ENCODE measurements around the gene USP6NL. TPM values are rescaled to one million over a fixed set of nuclear protein-coding genes. Genes with fewer than 3 reads are reported as not detected.

Gene USP6NL
- polyA plus RNA-seq, 3 donors, result 5.5 to 7.7 (median 6.7) TPM

DNA sequence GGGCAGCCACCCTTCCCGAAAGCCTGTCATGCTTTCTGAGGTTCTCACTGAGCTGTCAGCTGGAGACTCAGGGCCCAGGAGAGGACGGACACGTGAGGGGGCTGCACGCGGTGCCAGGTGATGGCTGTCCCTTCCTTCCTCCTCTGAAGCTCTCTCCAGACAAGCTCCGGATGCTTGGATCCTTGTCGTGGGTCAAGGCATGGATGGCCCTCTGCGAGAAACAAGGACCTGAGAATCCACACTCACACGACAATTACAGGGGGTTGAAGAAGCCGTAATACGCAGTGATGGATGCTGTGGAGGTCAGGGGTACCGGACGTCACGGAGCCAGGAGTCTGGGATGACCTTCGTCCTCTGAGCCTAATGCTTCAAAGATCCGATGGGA, 170.3 kb downstream of the USP6NL start:
- H3K4me3 Mint-ChIP-seq, result no peak overlapping the region
- no peaks in the 10 kb centered on the region for H3K36me3 Mint-ChIP-seq
- H3K27ac Mint-ChIP-seq, result no peak overlapping the region
- H3K27me3 ChIP-seq (ENCODE audit: control insufficient read depth in 2 of 2, insufficient read depth in 2 of 2, low read length in 2 of 2), result no peaks in the 10 kb centered on the region
- H3K36me3 ChIP-seq (replicated peaks in 1 of 2; ENCODE audit: control insufficient read depth in 1 of 2, insufficient read depth in 2 of 2, low read length in 2 of 2), result no peaks in the 10 kb centered on the region
- intact Hi-C loops (cut with micrococcal nuclease), result no loop called here
- H4K20me1 ChIP-seq (ENCODE audit: insufficient read depth, low read length), result no peaks in the 10 kb centered on the region
- no peak for DNase-seq
- H3K4me1 ChIP-seq (ENCODE audit: control insufficient read depth in 1 of 2, insufficient read depth in 2 of 2, low read length in 2 of 2), result no peaks in the 10 kb centered on the region
- no peak overlapping the region for H3K4me2 ChIP-seq (replicated peaks; ENCODE audit: extremely low read depth, low read length, poor library complexity, severe bottlenecking)
- peaks cover 7% of the 10 kb centered on the region for H3K4me1 Mint-ChIP-seq
- no peak overlapping the region for H3K27ac ChIP-seq (ENCODE audit: low read depth in 1 of 2, low read length in 2 of 2)
- WGBS (ENCODE audit: insufficient coverage), result 94% methylated on average over 10 of the region's 16 CpGs
- no peaks in the 10 kb centered on the region for H3K9me3 Mint-ChIP-seq
- H2AFZ ChIP-seq (ENCODE audit: insufficient read depth, low read depth, low read length, poor library complexity, severe bottlenecking), result no peak overlapping the region
- H3K4me3 ChIP-seq (replicated peaks in 1 of 3; ENCODE audit: low read depth in 2 of 3, low read length in 3 of 3), result no peak overlapping the region
- no peak overlapping the region for H3K9ac ChIP-seq (ENCODE audit: insufficient read depth, low read length, poor library complexity, severe bottlenecking)
- H3K27me3 Mint-ChIP-seq (ENCODE audit: low read depth in 3 of 3), result peaks cover 0 to 6% (median 3%) of the 10 kb centered on the region in 3 donors
- TF ChIP-seq, protein P1, sequence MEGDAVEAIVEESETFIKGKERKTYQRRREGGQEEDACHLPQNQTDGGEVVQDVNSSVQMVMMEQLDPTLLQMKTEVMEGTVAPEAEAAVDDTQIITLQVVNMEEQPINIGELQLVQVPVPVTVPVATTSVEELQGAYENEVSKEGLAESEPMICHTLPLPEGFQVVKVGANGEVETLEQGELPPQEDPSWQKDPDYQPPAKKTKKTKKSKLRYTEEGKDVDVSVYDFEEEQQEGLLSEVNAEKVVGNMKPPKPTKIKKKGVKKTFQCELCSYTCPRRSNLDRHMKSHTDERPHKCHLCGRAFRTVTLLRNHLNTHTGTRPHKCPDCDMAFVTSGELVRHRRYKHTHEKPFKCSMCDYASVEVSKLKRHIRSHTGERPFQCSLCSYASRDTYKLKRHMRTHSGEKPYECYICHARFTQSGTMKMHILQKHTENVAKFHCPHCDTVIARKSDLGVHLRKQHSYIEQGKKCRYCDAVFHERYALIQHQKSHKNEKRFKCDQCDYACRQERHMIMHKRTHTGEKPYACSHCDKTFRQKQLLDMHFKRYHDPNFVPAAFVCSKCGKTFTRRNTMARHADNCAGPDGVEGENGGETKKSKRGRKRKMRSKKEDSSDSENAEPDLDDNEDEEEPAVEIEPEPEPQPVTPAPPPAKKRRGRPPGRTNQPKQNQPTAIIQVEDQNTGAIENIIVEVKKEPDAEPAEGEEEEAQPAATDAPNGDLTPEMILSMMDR (IDR thresholded peaks at IDR 0.05), result no peak
- H3K9me3 ChIP-seq (replicated peaks in 1 of 2; ENCODE audit: control insufficient read depth in 1 of 2, insufficient read depth in 1 of 2, low read length in 2 of 2), result no peaks in the 10 kb centered on the region
- H3K79me2 ChIP-seq (ENCODE audit: insufficient read depth, low read length), result no peaks in the 10 kb centered on the region

DNA sequence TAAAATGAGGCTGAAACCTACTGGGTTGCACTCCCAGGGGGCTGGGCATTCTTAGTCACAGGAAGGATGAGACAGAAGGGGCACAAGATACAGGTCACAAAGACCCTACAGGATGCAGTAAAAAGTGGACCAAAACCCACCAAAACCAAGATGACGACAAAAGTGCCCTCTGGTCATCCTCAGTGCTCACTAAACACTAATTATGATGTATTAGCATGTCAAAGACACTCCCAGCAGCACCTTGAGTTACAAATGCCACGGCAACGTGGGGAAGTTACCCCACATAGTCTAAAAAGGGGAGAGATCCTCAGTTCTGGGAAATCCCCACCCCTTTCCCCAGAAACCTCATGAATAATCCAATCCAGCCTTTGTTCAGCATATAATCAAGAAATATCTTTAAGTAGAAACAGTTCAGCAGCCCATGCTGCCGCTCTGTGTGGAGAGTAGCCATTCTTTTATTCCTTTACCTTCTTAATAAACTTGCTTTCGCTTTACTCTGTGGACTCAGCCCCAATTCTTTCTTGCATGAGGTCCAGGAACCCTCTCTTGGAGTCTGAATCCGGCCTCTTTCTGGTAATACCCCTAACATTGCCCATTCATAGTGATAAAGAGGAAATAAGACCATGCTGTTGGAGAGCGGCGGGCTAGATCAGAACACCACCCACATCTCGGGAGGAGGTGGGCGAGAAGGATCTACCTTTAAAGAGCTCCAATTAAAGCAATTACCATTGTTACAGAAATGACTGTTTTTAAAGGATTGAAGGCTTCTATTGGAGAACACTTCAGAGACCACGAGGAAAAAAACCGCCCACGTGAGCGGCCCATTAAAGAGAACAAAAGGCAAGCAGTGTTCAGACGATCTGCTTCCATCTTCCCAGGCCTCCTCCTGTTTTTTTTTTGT, 170.9 kb downstream of the USP6NL start:
- Histone ChIP-seq H3K4me2 (replicated peaks; ENCODE audit: extremely low read depth, low read length, poor library complexity, severe bottlenecking) (no peak overlapping the region), H3K36me3 (replicated peaks in 1 of 2; ENCODE audit: control insufficient read depth in 1 of 2, insufficient read depth in 2 of 2, low read length in 2 of 2) (no peaks in the 10 kb centered on the region), H3K9ac (ENCODE audit: insufficient read depth, low read length, poor library complexity, severe bottlenecking) (no peak overlapping the region), H4K20me1 (ENCODE audit: insufficient read depth, low read length) (no peaks in the 10 kb centered on the region), H3K27me3 (ENCODE audit: control insufficient read depth in 2 of 2, insufficient read depth in 2 of 2, low read length in 2 of 2) (no peaks in the 10 kb centered on the region), H3K4me1 (ENCODE audit: control insufficient read depth in 1 of 2, insufficient read depth in 2 of 2, low read length in 2 of 2) (no peaks in the 10 kb centered on the region), H3K79me2 (ENCODE audit: insufficient read depth, low read length) (no peaks in the 10 kb centered on the region), H3K9me3 (replicated peaks in 1 of 2; ENCODE audit: control insufficient read depth in 1 of 2, insufficient read depth in 1 of 2, low read length in 2 of 2) (no peaks in the 10 kb centered on the region), H2AFZ (ENCODE audit: insufficient read depth, low read depth, low read length, poor library complexity, severe bottlenecking) (no peak overlapping the region), H3K27ac (ENCODE audit: low read depth in 1 of 2, low read length in 2 of 2) (no peak overlapping the region), H3K4me3 (replicated peaks in 1 of 3; ENCODE audit: low read depth in 2 of 3, low read length in 3 of 3) (no peak overlapping the region)
- H3K27me3 Mint-ChIP-seq (ENCODE audit: low read depth in 3 of 3), result peaks cover 0 to 6% (median 3%) of the 10 kb centered on the region in 3 donors
- DNase-seq, result no peak
- intact Hi-C loops (cut with micrococcal nuclease), result no loop called here
- TF ChIP-seq, protein P1 (IDR thresholded peaks at IDR 0.05), result no peak
- 80% methylated on average over 6 of the region's 15 CpGs for WGBS (ENCODE audit: insufficient coverage)
- no peak overlapping the region for H3K27ac Mint-ChIP-seq
- H3K36me3 Mint-ChIP-seq, result no peaks in the 10 kb centered on the region
- no peak overlapping the region for H3K4me3 Mint-ChIP-seq
- peaks cover 7% of the 10 kb centered on the region for H3K4me1 Mint-ChIP-seq
- no peaks in the 10 kb centered on the region for H3K9me3 Mint-ChIP-seq

Measured in CD14-positive monocyte (primary cell).